ENCODE results near the gene PADI6. TPM values are rescaled to one million over a fixed set of nuclear protein-coding genes. Genes with fewer than 3 reads are reported as not detected.

Gene PADI6
- polyA plus RNA-seq, 2 donors, result not detected

- no peak overlapping the region for H3K27ac ChIP-seq (ENCODE audit: low read depth in 2 of 2, low read length in 1 of 2)
- no peaks in the 10 kb centered on the region for H3K27me3 ChIP-seq (ENCODE audit: control insufficient read depth in 1 of 2, insufficient read depth in 2 of 2, low read length in 2 of 2)
- H3K4me1 ChIP-seq (ENCODE audit: control insufficient read depth in 2 of 2, insufficient read depth in 2 of 2, low read length in 1 of 2), result peaks cover 0 to 3% of the 10 kb centered on the region in 2 donors
- H3K36me3 ChIP-seq (ENCODE audit: control insufficient read depth in 2 of 2, insufficient read depth in 2 of 2, low read length in 1 of 2), result no peaks in the 10 kb centered on the region
- WGBS, 2 donors, result 53 to 67% methylated on average over 9 of the region's 9 CpGs
- H3K4me3 ChIP-seq (ENCODE audit: low read depth in 1 of 2, low read length in 2 of 2), result no peak overlapping the region
- no peaks in the 10 kb centered on the region for H3K9me3 ChIP-seq (ENCODE audit: control insufficient read depth in 2 of 2, insufficient read depth in 1 of 2, low read depth in 1 of 2, low read length in 1 of 2)
Observed at GRCh38 chr1:17369466-17369865, 2.5 kb upstream of the PADI6 start.

DNA sequence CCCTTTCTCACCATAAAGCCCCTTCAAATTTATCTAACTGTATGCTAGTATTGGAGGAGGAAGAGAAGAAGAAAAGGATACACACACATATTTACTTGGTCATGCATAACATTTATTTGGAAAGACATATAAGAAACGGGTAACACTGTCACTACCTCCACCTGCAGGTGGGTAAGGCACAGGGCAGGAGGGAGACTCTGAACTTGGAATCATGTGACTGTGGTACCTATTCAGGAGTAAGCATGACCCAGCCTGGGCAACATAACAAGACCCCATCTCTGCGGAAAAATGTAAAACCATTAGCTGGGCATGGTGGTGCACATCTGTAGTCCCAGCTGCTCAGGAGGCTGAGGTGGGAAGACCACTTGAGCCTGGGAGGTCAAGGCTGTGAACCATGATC, 1.4 kb upstream of the PADI6 start:
- Histone ChIP-seq H3K9me3 (ENCODE audit: control insufficient read depth in 2 of 2, insufficient read depth in 1 of 2, low read depth in 1 of 2, low read length in 1 of 2) (no peaks in the 10 kb centered on the region), H3K36me3 (ENCODE audit: control insufficient read depth in 2 of 2, insufficient read depth in 2 of 2, low read length in 1 of 2) (no peaks in the 10 kb centered on the region), H3K4me1 (ENCODE audit: control insufficient read depth in 2 of 2, insufficient read depth in 2 of 2, low read length in 1 of 2) (peaks cover 0 to 3% of the 10 kb centered on the region in 2 donors), H3K27ac (ENCODE audit: low read depth in 2 of 2, low read length in 1 of 2) (no peak overlapping the region), H3K4me3 (ENCODE audit: low read depth in 1 of 2, low read length in 2 of 2) (no peak overlapping the region), H3K27me3 (ENCODE audit: control insufficient read depth in 1 of 2, insufficient read depth in 2 of 2, low read length in 2 of 2) (no peaks in the 10 kb centered on the region)
- 45 to 48% methylated on average over 2 of the region's 2 CpGs for WGBS, 2 donors

GRCh38 chr1:17372955-17373354, 959 bp downstream of the PADI6 start:
- Histone ChIP-seq H3K36me3 (ENCODE audit: control insufficient read depth in 2 of 2, insufficient read depth in 2 of 2, low read length in 1 of 2) (no peaks in the 10 kb centered on the region), H3K9me3 (ENCODE audit: control insufficient read depth in 2 of 2, insufficient read depth in 1 of 2, low read depth in 1 of 2, low read length in 1 of 2) (no peaks in the 10 kb centered on the region), H3K4me1 (ENCODE audit: control insufficient read depth in 2 of 2, insufficient read depth in 2 of 2, low read length in 1 of 2) (no peaks in the 10 kb centered on the region), H3K27ac (ENCODE audit: low read depth in 2 of 2, low read length in 1 of 2) (no peak overlapping the region), H3K27me3 (ENCODE audit: control insufficient read depth in 1 of 2, insufficient read depth in 2 of 2, low read length in 2 of 2) (no peaks in the 10 kb centered on the region), H3K4me3 (ENCODE audit: low read depth in 1 of 2, low read length in 2 of 2) (no peak overlapping the region)
- 77 to 78% methylated on average over 18 of the region's 18 CpGs for WGBS, 2 donors

DNA sequence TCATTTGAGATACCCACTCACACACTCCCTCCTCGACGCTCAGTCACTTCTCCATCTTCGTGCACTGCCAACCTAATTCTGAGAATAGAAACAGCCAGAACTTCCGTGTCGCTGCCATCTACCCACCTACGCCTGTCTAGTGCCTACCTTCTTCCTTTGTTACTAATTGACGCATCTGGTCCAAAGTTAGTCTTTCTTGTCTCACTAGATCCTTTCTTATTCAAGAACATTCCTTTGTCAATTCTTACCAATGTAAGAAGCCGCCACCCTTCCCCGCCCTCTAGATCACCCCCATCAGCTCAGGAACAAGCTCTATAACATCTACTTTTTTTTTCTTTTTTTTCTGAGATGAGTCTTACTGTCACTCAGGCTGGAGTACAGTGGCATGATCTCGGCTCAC, 3.7 kb downstream of the PADI6 start:
- Histone ChIP-seq H3K27me3 (ENCODE audit: control insufficient read depth in 1 of 2, insufficient read depth in 2 of 2, low read length in 2 of 2) (no peaks in the 10 kb centered on the region), H3K9me3 (ENCODE audit: control insufficient read depth in 2 of 2, insufficient read depth in 1 of 2, low read depth in 1 of 2, low read length in 1 of 2) (no peaks in the 10 kb centered on the region), H3K36me3 (ENCODE audit: control insufficient read depth in 2 of 2, insufficient read depth in 2 of 2, low read length in 1 of 2) (no peaks in the 10 kb centered on the region), H3K27ac (ENCODE audit: low read depth in 2 of 2, low read length in 1 of 2) (no peak overlapping the region), H3K4me1 (ENCODE audit: control insufficient read depth in 2 of 2, insufficient read depth in 2 of 2, low read length in 1 of 2) (no peaks in the 10 kb centered on the region), H3K4me3 (ENCODE audit: low read depth in 1 of 2, low read length in 2 of 2) (no peak overlapping the region)
- 87 to 92% methylated on average over 10 of the region's 10 CpGs for WGBS, 2 donors

DNA sequence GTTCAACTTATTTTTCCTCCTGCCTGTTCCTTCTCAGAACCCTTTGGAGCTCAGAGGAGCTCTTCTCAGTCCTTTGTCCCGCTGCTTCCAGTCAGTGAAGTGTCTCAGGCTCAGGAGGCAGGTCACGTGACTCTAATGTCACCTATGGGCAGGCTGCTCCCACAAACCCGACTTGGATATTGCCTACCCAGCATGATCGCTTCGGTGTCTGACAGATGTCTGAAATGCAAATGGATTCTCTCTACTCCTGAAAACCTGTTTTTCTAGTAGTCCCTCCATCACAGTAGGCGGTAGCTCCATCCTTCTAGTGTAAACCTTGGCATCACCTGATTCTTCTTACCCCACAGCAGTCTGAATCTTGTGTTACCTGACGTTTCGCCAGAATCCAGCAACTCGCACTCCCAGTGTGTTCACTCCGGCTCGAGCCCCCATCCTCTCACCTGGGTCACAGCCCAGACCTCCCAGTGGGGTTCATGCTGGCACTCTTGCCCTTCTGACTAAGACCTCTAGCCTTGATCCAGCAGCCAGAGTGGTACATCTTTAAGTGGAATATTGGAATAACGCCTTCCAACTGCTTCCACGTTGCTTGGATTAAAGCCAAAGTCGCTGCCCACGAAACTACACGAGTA, 5.4 kb downstream of the PADI6 start:
- Histone ChIP-seq H3K36me3 (ENCODE audit: control insufficient read depth in 2 of 2, insufficient read depth in 2 of 2, low read length in 1 of 2) (no peaks in the 10 kb centered on the region), H3K4me3 (ENCODE audit: low read depth in 1 of 2, low read length in 2 of 2) (no peak overlapping the region), H3K9me3 (ENCODE audit: control insufficient read depth in 2 of 2, insufficient read depth in 1 of 2, low read depth in 1 of 2, low read length in 1 of 2) (no peaks in the 10 kb centered on the region), H3K4me1 (ENCODE audit: control insufficient read depth in 2 of 2, insufficient read depth in 2 of 2, low read length in 1 of 2) (no peaks in the 10 kb centered on the region), H3K27me3 (ENCODE audit: control insufficient read depth in 1 of 2, insufficient read depth in 2 of 2, low read length in 2 of 2) (no peaks in the 10 kb centered on the region), H3K27ac (ENCODE audit: low read depth in 2 of 2, low read length in 1 of 2) (no peak overlapping the region)
- 21 to 23% methylated on average over 16 of the region's 16 CpGs for WGBS, 2 donors

GRCh38 chr1:17381161-17381560, 9.2 kb downstream of the PADI6 start:
- no peak overlapping the region for H3K27ac ChIP-seq (ENCODE audit: low read depth in 2 of 2, low read length in 1 of 2)
- H3K4me1 ChIP-seq (ENCODE audit: control insufficient read depth in 2 of 2, insufficient read depth in 2 of 2, low read length in 1 of 2), result no peaks in the 10 kb centered on the region
- H3K36me3 ChIP-seq (ENCODE audit: control insufficient read depth in 2 of 2, insufficient read depth in 2 of 2, low read length in 1 of 2), result no peaks in the 10 kb centered on the region
- 70 to 84% methylated on average over 2 of the region's 2 CpGs for WGBS, 2 donors
- no peaks in the 10 kb centered on the region for H3K27me3 ChIP-seq (ENCODE audit: control insufficient read depth in 1 of 2, insufficient read depth in 2 of 2, low read length in 2 of 2)
- no peaks in the 10 kb centered on the region for H3K9me3 ChIP-seq (ENCODE audit: control insufficient read depth in 2 of 2, insufficient read depth in 1 of 2, low read depth in 1 of 2, low read length in 1 of 2)
- H3K4me3 ChIP-seq (ENCODE audit: low read depth in 1 of 2, low read length in 2 of 2), result no peak overlapping the region

DNA sequence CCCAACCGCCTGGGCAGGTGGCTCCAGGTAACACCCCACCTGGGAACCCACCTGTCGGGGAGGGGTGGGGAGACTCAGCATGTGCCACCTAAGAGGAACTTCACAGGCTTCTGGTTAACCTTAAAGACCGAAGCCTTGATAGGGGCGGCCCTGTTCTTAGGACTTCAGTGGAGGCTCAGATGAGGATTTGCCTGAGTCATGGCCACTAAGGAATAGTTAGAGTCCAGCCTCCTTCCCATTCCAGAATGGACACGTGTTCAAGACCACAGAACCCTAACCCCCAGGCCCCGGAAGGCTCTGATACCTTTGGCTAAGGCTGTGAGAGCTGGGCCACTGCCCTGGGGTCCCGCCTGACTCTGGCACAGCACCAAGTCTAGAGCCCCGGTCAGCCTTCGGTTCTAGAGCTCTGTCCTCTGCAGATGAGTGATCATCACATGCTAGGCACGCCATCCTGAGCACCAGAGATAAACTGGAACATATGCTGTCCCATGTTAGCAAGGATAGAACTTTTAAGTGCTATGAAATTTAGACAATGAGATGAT, 20.3 kb downstream of the PADI6 start:
- Histone ChIP-seq H3K4me3 (ENCODE audit: low read depth in 1 of 2, low read length in 2 of 2) (no peak overlapping the region), H3K27ac (ENCODE audit: low read depth in 2 of 2, low read length in 1 of 2) (no peak overlapping the region), H3K27me3 (ENCODE audit: control insufficient read depth in 1 of 2, insufficient read depth in 2 of 2, low read length in 2 of 2) (no peaks in the 10 kb centered on the region), H3K36me3 (ENCODE audit: control insufficient read depth in 2 of 2, insufficient read depth in 2 of 2, low read length in 1 of 2) (no peaks in the 10 kb centered on the region), H3K4me1 (ENCODE audit: control insufficient read depth in 2 of 2, insufficient read depth in 2 of 2, low read length in 1 of 2) (no peaks in the 10 kb centered on the region), H3K9me3 (ENCODE audit: control insufficient read depth in 2 of 2, insufficient read depth in 1 of 2, low read depth in 1 of 2, low read length in 1 of 2) (no peaks in the 10 kb centered on the region)
- WGBS, 2 donors, result 64 to 65% methylated on average over 10 of the region's 10 CpGs

- Histone ChIP-seq H3K4me1 (ENCODE audit: control insufficient read depth in 2 of 2, insufficient read depth in 2 of 2, low read length in 1 of 2) (no peaks in the 10 kb centered on the region), H3K36me3 (ENCODE audit: control insufficient read depth in 2 of 2, insufficient read depth in 2 of 2, low read length in 1 of 2) (no peaks in the 10 kb centered on the region)
- 55 to 58% methylated on average over 8 of the region's 8 CpGs for WGBS, 2 donors
Observed at GRCh38 chr1:17393230-17393629, 21.2 kb downstream of the PADI6 start.

GRCh38 chr1:17397910-17398695, 26.1 kb downstream of the PADI6 start:
- Histone ChIP-seq H3K4me1 (ENCODE audit: control insufficient read depth in 2 of 2, insufficient read depth in 2 of 2, low read length in 1 of 2) (peaks cover 2 to 3% of the 10 kb centered on the region in 2 donors), H3K4me3 (ENCODE audit: low read depth in 1 of 2, low read length in 2 of 2) (no peak overlapping the region), H3K9me3 (ENCODE audit: control insufficient read depth in 2 of 2, insufficient read depth in 1 of 2, low read depth in 1 of 2, low read length in 1 of 2) (no peaks in the 10 kb centered on the region), H3K27me3 (ENCODE audit: control insufficient read depth in 1 of 2, insufficient read depth in 2 of 2, low read length in 2 of 2) (no peaks in the 10 kb centered on the region), H3K36me3 (ENCODE audit: control insufficient read depth in 2 of 2, insufficient read depth in 2 of 2, low read length in 1 of 2) (no peaks in the 10 kb centered on the region), H3K27ac (ENCODE audit: low read depth in 2 of 2, low read length in 1 of 2) (no peak overlapping the region)
- WGBS, 2 donors, result 79 to 88% methylated on average over 7 of the region's 7 CpGs

More at GRCh38 chr1:17393230-17393629, 21.2 kb downstream of the PADI6 start:
- Histone ChIP-seq H3K27ac (ENCODE audit: low read depth in 2 of 2, low read length in 1 of 2) (no peak overlapping the region), H3K27me3 (ENCODE audit: control insufficient read depth in 1 of 2, insufficient read depth in 2 of 2, low read length in 2 of 2) (no peaks in the 10 kb centered on the region), H3K9me3 (ENCODE audit: control insufficient read depth in 2 of 2, insufficient read depth in 1 of 2, low read depth in 1 of 2, low read length in 1 of 2) (no peaks in the 10 kb centered on the region), H3K4me3 (ENCODE audit: low read depth in 1 of 2, low read length in 2 of 2) (no peak overlapping the region)

Measured in esophagus (tissue), 2 donors.